Suprapubic skin (tissue), 4 donors: ENCODE data around the gene DNAJC18. TPM values are rescaled to one million over a fixed set of nuclear protein-coding genes. Genes with fewer than 3 reads are reported as not detected.

ENCODE experiments used
- DNase-seq, 2 donors: peaks; one replicate each; pipeline ENCODE4 v3.0.0-alpha.2; 2019; ENCODE audit warnings: low spot score in 2 of 2
- H3K27ac ChIP-seq: fragments of 200-600 bp; sonication (generic); one replicate; pipeline ENCODE4 v1.5.1; 2019
- H3K27me3 ChIP-seq: fragments of 200-600 bp; sonication (generic); one replicate; pipeline ENCODE4 v1.5.1; 2019
- H3K36me3 ChIP-seq: fragments of 200-600 bp; sonication (generic); one replicate; pipeline ENCODE4 v1.5.1; 2019
- H3K4me1 ChIP-seq: fragments of 200-600 bp; sonication (generic); one replicate; pipeline ENCODE4 v1.5.1; 2019
- H3K4me3 ChIP-seq: fragments of 200-600 bp; sonication (generic); one replicate; pipeline ENCODE4 v1.5.1; 2019; ENCODE audit warnings: mild to moderate bottlenecking
- H3K9me3 ChIP-seq: fragments of 200-600 bp; sonication (generic); one replicate; pipeline ENCODE4 v1.5.1; 2019
- CTCF ChIP-seq, 2 donors: fragments of 200-600 bp in 1 of 2; fragments of 450-650 bp in 1 of 2; sonication (generic) in 1 of 2; IDR thresholded peaks; one replicate each; pipeline ENCODE4 v1.5.1; 2016 to 2019; ENCODE audit warnings: antibody characterized with exemption in 2 of 2, mild to moderate bottlenecking in 1 of 2, moderate library complexity in 1 of 2
- EP300 ChIP-seq: sonication (generic); formaldehyde crosslinking; IDR thresholded peaks from one replicate; pipeline ENCODE4 v1.6.1; 2017; ENCODE audit warnings: antibody characterized with exemption
- POLR2A ChIP-seq, 2 donors: fragments of 450-650 bp; IDR thresholded peaks; one replicate each; pipeline ENCODE4 v1.6.1; 2017; ENCODE audit warnings: antibody characterized with exemption in 2 of 2, mild to moderate bottlenecking in 2 of 2, moderate library complexity in 2 of 2
- POLR2AphosphoS5 ChIP-seq, 3 donors: sonication (generic); formaldehyde crosslinking; IDR thresholded peaks; one replicate each; pipeline ENCODE4 v1.6.1; 2017; ENCODE audit warnings: antibody characterized with exemption in 3 of 3
- WGBS: methylation state at CpG from one replicate; pipeline ENCODE4 v1.1.5; 2018; 5-methylcytosine and 5-hydroxymethylcytosine counted together
- total RNA-seq, 4 donors: library from RNA; depleted of rRNA; stranded (reverse); fragments of >200 nt; gene quantifications; one replicate each; pipeline ENCODE4 v1.1.0, GENCODE V29; 2016

Gene DNAJC18
- total RNA-seq, 4 donors from 2014 or later: 2.2 to 7.2 (median 2.9) TPM

- TF ChIP-seq POLR2A (IDR thresholded peaks at IDR 0.05): no peak
- no peak for TF ChIP-seq POLR2AphosphoS5 (IDR thresholded peaks at IDR 0.05)
- TF ChIP-seq CTCF (IDR thresholded peaks at IDR 0.05): no peak
- TF ChIP-seq EP300: no peak
- H3K27ac ChIP-seq: no peak overlapping the region
- no peak overlapping the region for H3K4me3 ChIP-seq
- no peak for DNase-seq
- 62% methylated on average over 2 of the region's 2 CpGs for WGBS
- H3K36me3 ChIP-seq: peaks cover 58% of the 10 kb centered on the region
- H3K27me3 ChIP-seq: no peaks in the 10 kb centered on the region
- no peaks in the 10 kb centered on the region for H3K4me1 ChIP-seq
- no peaks in the 10 kb centered on the region for H3K9me3 ChIP-seq
These were observed 74.9 kb downstream of the DNAJC18 start for GRCh38 chr5:139364466-139364865.

GRCh38 chr5:139363937-139364336 is 75.4 kb downstream of the DNAJC18 start:
- H3K27me3 ChIP-seq: no peaks in the 10 kb centered on the region
- H3K27ac ChIP-seq: no peak overlapping the region
- no peak for TF ChIP-seq POLR2AphosphoS5 (IDR thresholded peaks at IDR 0.05)
- TF ChIP-seq CTCF (IDR thresholded peaks at IDR 0.05): no peak
- TF ChIP-seq EP300: no peak
- no peak for TF ChIP-seq POLR2A (IDR thresholded peaks at IDR 0.05)
- H3K36me3 ChIP-seq: peaks cover 53% of the 10 kb centered on the region
- 49% methylated on average over 2 of the region's 2 CpGs for WGBS
- no peaks in the 10 kb centered on the region for H3K4me1 ChIP-seq
- DNase-seq: no peak
- no peaks in the 10 kb centered on the region for H3K9me3 ChIP-seq
- H3K4me3 ChIP-seq: no peak overlapping the region

- H3K9me3 ChIP-seq: no peaks in the 10 kb centered on the region
- WGBS: 78% methylated on average over 6 of the region's 6 CpGs
- no peak for DNase-seq
- H3K27me3 ChIP-seq: no peaks in the 10 kb centered on the region
- peaks cover 3% of the 10 kb centered on the region for H3K4me1 ChIP-seq
- TF ChIP-seq POLR2AphosphoS5 (IDR thresholded peaks at IDR 0.05) (no peak), EP300 (no peak), CTCF (IDR thresholded peaks at IDR 0.05) (no peak), POLR2A (IDR thresholded peaks at IDR 0.05) (no peak)
- no peak overlapping the region for H3K4me3 ChIP-seq
- H3K36me3 ChIP-seq: peaks cover 35% of the 10 kb centered on the region
- no peak overlapping the region for H3K27ac ChIP-seq
These were observed 77.4 kb downstream of the DNAJC18 start for GRCh38 chr5:139361835-139362429.

- no peak for TF ChIP-seq POLR2AphosphoS5 (IDR thresholded peaks at IDR 0.05)
- Histone ChIP-seq H3K27me3 (no peaks in the 10 kb centered on the region), H3K27ac (no peak overlapping the region), H3K36me3 (peaks cover 20% of the 10 kb centered on the region), H3K4me1 (peaks cover 4% of the 10 kb centered on the region), H3K4me3 (no peak overlapping the region), H3K9me3 (no peaks in the 10 kb centered on the region)
- WGBS: 93% methylated on average over 4 of the region's 4 CpGs
- no peak for DNase-seq
These were observed 78.9 kb downstream of the DNAJC18 start for GRCh38 chr5:139360384-139360783.

Other genes with a start within 250 kb of the DNAJC18 start
- gene SIL1, start 241.2 kb downstream of the DNAJC18 start, total RNA-seq: 10 to 100 TPM; 38.5 to 54.6 (median 41.7) TPM
- 100 to 1,000 TPM; 115 to 192 (median 129) TPM for gene MATR3, start 145.8 kb downstream of the DNAJC18 start, total RNA-seq
- 10 to 100 TPM; 50.3 to 71.0 (median 53.5) TPM for gene PAIP2, start 97.7 kb downstream of the DNAJC18 start, total RNA-seq
- 1 to 10 TPM in 3 of 4 donors, not detected in 1; 2.3 to 6.4 (median 3.0) TPM for gene SLC23A1, start 56.2 kb downstream of the DNAJC18 start, total RNA-seq
- not detected for gene MZB1, start 49.6 kb downstream of the DNAJC18 start, total RNA-seq
- under 1 TPM; 0.08 to 0.44 (median 0.35) TPM for gene PROB1, start 44.4 kb downstream of the DNAJC18 start, total RNA-seq
- 1 to 10 TPM in 3 of 4 donors, not detected in 1; 1.3 to 2.2 (median 1.4) TPM for gene SPATA24, start 35.4 kb downstream of the DNAJC18 start, total RNA-seq
- gene ECSCR, start 23.2 kb upstream of the DNAJC18 start, total RNA-seq: 10 to 100 TPM in 2 of 4 donors, 1 to 10 TPM in 2; 4.2 to 16.6 (median 9.4) TPM
- not detected for gene SMIM33, start 31.5 kb upstream of the DNAJC18 start, total RNA-seq
- 10 to 100 TPM; 11.3 to 20.3 (median 14.8) TPM for gene STING1, start 43.2 kb upstream of the DNAJC18 start, total RNA-seq
- 10 to 100 TPM; 56.6 to 70.2 (median 58.0) TPM for gene UBE2D2, start 121.8 kb upstream of the DNAJC18 start, total RNA-seq
- 10 to 100 TPM; 21.8 to 40.6 (median 30.1) TPM for gene CXXC5, start 208.8 kb upstream of the DNAJC18 start, total RNA-seq